HG03039 (cell line): ENCODE measurements around the gene RUNDC1.
"Not testable (repeated sequence)": the region's sequence is repeated elsewhere in the genome, so short reads cannot be mapped to it uniquely, and the experiment has no call there.

Source experiments
- ATAC-seq: cut with Tn5 transposase; IDR thresholded peaks from one replicate; pipeline ENCODE4 v1.9.1; 2021; ENCODE audit warnings: mild to moderate bottlenecking, moderate library complexity; ENCODE audit not compliant: unreplicated experiment

Gene RUNDC1

GRCh38 chr17:42989726-42990652 lies 9.6 kb downstream of the RUNDC1 start:
- ATAC-seq: no peak

DNA sequence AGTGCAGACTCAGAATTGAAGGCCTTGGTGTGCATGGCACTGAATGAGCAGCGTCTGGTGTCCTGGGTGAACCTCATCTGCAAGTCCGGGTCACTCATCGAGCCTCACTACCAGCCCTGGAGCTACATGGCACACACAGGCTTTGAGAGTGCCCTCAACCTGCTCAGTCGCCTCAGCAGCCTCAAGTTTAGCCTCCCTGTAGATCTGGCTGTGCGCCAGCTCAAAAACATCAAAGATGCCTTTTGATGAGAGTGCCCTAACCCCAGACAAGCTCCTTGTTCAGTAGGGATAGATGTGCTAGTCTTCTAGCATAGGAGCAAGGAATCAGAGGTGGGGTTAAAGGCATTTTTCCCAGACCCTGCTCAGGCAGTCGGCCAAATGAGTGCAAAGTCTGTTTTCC lies 11.1 kb downstream of the RUNDC1 start:
- ATAC-seq: no peak

GRCh38 chr17:42992872-42993271 lies 12.5 kb downstream of the RUNDC1 start:
- no peak for ATAC-seq

DNA sequence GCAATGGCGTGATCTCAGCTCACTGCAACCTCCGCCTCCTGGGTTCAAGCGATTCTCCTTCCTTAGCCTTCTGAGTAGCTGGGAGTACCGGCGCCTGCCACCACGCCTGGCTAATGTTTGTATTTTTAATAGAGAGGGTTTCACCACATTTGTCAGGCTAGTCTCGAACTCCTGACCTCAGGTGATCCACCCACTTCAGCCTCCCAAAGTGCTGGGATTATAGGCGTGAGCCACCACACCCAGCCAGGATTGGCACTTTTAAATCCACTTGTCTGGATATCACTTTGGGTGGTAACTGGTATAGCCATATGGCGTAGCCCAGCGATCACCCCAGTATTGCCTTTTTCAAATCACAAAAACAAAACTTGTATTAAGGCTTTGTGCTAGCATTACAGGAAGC lies 13.5 kb downstream of the RUNDC1 start:
- ATAC-seq: not testable (repeated sequence)

DNA sequence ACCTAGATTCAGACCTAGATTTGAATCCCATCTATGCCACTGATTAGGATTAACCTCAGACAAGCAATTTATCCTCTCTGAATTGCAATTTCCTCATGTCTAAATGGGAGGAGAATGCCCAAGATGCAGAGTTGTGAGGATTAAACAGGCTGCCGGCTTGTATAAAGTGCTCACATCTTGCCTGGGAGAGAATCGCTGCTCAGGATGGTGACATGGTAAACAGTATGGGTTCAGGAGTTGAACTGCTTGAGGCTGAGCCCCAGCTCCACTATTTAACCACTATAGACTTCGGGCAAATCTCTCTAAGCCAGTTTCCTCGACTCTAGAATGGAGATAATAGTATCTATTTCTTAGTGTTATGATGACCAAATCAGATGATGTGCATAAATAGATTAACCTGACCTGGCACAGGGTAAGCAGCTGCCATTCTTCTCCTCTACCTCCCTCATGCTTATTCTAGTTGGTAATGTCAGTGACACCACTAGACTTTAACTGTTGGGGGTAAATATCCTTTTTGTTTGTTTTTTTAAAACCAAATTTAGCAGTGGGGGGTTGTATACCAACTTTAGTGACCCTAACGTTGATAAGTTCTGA lies 17.1 kb downstream of the RUNDC1 start:
- no peak for ATAC-seq

GRCh38 chr17:42997984-42998938 lies 17.9 kb downstream of the RUNDC1 start, which contains the start of gene RPL27:
Gene RPL27 (plus strand): TSS chr17:42998419. CDS start chr17:42998751, 332 bp downstream.
- ATAC-seq: peak; percentile 87

- ATAC-seq: no peak
These were observed 18.7 kb downstream of the RUNDC1 start for GRCh38 chr17:42999003-42999525.

DNA sequence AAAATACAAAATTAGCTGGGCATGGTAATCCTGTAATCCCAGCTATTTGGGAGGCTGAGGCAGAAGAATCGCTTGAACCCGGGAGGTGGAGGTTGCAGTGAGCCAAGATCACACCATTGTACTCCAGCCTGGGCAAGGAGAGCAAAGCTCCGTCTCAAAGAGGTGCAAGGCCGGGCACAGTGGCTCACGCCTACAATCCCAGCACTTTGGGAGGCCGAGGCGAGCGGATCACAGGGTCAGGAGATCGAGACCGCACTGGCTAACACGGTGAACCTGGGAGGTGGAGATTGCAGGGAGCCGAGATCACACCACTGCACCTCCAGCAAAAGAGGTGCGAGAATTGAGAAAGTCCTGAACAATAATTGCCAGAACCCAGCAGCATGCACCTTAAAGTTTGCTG lies 20.5 kb downstream of the RUNDC1 start:
- not testable (repeated sequence) for ATAC-seq

DNA sequence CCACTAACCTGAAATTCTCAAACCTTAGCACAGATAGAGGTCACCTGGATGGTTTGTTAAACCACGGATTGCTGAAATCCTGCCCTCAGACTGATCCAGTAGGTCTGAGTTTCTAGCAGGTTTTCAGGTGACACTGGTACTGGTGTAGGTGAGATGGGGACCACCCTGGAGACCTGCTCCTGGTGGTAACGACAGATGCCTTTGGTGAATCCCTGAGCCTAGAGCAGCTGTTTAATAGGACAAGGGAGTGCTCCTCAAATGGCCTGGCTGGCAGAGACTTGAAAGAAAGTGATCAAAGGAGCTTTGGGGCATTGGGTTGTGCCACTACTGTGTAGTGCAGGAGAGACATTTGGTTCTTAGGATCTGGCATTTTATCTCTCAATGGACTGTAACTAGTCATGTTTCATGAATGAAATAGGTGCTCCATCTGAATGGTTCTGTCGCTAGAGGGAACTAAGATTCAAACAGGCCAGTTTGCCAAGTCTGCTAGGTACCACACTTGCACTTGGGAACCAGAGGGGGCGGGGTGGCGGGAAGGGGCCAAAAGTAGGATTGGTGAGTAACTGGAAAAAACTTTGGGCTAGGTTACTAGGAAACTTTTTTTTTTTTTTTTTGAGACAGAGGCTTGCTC lies 23.3 kb downstream of the RUNDC1 start:
- no peak for ATAC-seq

DNA sequence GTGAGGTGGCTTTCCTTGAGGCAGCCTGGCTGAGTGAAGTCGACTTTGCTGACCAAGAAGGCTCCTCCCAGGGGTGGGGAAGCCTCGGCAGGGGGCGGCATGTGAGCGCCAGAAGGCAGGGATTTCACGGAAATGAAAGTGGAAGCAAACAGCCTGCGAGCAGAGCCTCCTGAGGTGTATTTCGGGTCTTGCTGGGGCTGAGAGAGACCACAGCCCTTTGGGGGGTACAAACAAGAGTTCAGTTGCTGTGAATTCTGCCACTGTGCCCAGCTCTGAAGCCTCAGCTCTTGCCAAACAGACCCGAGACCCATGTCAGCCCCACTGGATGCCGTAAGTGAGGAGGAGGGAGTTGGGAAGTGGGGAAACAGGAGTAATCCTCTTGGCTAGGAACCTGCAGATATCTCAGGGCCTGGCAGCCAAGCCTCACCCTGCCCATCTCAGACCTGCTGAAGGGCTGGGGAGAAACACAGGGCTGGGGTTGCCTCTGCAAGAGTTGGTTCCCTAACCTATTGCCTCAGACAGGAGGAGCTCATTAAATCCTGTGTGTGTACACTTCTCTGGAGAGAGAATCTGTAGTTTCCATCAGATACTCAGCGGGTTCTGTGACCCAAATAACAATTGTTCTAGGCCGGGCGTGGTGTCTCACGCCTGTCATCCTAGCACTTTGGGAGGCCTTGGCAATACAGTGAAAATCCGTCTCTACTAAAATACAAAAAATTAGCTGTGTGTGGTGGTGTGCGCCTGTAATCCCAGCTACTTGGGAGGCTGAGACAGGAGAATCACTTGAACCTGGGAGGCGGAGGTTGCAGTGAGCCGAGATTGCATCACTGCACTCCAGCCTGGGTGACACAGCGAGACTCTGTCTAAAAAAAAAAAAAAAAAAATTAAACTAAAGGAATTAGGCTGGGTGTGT lies 26.5 kb downstream of the RUNDC1 start, which contains the start of gene IFI35:
TSS of gene IFI35 (plus strand) at position 146 of the 913 bp plus-strand sequence. CDS start at position 310, 164 bp downstream.
- ATAC-seq: peak; percentile 82

DNA sequence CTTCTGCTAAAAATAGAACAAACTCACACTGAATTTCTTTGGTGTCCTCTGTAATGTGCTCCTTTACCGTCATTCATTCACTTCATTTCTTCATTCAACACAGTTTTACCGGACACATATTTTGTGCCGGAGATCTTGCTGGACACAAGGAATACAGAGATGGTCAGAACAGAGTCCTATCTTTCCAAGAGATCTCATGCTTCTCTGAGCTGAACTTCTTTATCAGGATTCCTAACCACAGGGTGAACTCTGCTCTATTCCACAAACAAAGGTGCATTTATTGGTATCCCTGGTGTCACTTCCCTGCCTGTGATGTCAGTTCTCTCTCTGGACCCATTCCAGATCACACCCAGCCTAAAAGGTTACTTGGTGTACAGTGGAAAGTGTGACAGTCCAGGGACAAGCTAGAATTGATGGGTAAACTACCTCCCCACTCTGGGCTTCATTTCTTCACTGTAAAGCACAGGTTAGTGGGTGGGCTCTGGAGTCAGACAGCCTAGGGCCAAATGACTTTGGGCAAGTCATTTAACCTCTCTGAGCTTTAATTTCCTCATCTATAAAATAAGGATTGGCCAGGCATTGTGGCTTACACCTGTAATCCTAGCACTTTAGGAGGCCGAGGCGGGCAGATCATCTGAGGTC lies 30.4 kb downstream of the RUNDC1 start:
- ATAC-seq: no peak

DNA sequence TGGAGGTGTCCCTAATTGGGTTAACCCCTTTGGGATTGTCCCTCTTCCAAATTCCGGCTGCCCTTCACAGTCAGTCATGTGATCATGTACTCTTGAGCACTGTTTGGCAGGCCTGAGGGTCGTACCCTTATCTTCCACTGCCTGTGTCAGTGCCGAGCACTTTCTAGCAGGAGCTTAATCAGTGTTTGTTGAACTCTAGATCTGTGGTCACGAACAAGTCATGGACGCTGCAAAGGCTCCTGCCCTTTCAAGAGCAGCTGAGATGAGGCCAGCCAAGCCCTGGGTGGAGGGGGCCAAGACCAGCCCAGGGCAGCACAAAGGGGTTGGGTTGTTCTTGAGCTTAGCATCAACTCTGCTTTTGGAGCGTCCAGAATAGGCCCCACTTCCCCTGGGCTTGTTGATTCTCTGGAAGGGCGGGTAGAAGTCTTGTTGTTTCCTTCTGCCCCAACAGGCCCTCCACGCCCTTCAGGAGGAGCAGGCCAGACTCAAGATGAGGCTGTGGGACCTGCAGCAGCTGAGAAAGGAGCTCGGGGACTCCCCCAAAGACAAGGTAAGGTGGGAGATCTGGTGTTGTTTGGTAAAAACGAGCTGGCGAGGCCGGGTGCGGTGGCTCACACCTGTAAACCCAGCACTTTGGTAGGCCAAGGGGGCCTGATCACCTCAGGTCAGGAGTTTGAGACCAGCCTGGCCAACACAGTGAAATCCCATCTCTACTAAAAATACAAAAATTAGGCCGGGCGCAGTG lies 31.5 kb downstream of the RUNDC1 start:
- ATAC-seq: no peak

DNA sequence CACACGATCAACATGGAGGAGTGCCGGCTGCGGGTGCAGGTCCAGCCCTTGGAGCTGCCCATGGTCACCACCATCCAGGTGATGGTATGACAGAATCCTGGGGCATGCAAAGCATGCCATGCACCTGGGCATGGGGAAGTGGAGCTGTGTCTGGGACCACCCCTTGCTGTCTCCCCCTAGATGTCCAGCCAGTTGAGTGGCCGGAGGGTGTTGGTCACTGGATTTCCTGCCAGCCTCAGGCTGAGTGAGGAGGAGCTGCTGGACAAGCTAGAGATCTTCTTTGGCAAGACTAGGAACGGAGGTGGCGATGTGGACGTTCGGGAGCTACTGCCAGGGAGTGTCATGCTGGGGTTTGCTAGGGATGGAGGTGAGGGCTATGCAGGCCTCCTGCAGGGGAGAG lies 32.9 kb downstream of the RUNDC1 start:
- ATAC-seq: no peak

- ATAC-seq: no peak
These were observed 33.8 kb downstream of the RUNDC1 start for GRCh38 chr17:43014020-43014648.

DNA sequence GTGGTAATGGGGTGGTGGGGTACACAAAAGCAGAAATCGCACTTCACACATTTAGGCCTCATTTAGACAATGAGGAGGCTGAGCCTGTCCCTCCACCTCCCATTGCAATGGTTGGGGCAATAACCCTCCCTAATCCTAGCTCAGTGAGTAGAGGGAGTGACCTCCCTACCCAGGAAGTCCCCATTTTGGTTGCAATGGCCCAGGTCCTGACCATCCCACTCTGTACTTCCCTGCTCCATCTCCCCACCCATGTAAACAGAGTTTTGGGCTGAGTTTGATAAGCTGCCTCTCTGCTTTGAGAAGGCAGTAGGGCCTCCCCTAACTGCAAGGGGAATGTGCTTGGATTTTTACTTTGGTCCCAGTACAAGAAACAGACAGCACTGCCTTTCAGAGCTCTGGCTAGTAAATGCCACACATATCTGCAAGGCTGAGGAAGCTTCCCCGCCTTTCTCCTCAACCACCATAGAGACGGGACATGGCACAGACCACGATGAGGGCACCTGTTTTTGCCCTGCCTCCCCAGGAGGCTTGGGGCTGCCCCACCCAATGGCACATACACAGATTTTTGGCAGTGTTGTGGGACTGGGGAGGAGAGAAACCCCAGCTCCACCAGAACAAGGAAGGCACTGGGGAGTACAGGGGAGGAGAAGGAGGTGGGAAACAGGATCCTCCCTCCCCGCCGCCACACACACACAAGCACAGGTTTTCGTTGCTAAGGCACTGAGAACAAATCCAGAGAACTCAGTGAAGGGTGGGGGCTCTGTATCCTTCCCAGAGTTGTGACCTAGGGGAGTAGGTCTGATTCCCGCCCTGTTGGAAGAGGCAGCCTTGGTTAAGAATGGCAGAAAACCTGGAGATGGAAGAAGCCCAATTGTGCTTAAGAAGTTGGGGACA lies 34.5 kb downstream of the RUNDC1 start:
- no peak for ATAC-seq

DNA sequence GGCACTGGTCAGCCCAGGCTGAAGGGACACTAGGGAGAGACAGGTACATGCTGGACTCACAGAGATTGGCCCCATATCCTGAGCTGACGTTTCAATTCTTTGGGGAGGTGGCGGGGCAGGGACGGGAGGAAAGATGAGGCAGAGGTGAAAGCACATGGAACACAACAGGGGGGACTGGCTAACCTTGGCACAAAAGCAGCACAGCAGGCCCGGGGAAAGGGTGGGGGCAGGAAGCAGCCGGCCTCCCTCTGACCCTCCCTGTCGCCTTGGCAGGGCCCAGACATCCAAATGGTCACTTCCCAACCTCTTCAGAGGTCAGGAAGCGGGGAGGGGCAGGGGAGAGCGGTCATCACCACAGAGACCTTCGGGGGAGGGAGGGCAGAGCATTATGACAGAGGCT lies 35.2 kb downstream of the RUNDC1 start:
- no peak for ATAC-seq

DNA sequence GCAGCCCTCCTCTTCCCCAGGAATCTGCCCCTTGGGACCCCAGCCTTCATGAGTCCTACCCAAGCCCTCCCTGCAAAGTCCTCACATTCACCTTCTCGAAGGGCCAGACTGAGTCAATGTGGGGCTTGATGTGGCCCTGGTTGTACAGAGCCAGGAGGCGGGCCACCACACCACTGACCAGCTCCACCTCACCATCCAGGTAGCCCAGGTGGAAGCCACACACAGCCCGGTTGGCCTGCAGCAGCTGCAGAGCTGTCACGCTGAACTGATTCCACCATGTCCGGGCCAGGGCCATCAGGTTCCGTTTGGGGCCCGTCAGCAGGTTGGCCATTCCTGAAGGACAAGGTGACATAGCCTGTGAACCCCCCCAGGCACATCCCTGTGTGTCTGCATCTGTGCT lies 35.9 kb downstream of the RUNDC1 start:
- no peak for ATAC-seq
